Esophagus muscularis mucosa (tissue), 4 donors: ENCODE data around the gene DSCAM. TPM values are rescaled to one million over a fixed set of nuclear protein-coding genes. Genes with fewer than 3 reads are reported as not detected.

ENCODE experiments used
- DNase-seq: peaks from one replicate; pipeline ENCODE4 v3.0.0-alpha.2; 2017; ENCODE audit errors: extremely low spot score
- H3K27ac ChIP-seq, 4 donors: fragments of 200-600 bp; sonication (generic); replicated peaks in 1 of 4; 1 replicate in 3 of 4; 2 replicates in 1 of 4; pipeline ENCODE4 v1.5.1; 2016 to 2019; ENCODE audit warnings: mild to moderate bottlenecking in 1 of 4
- H3K27me3 ChIP-seq, 4 donors: fragments of 200-600 bp; sonication (generic); one replicate each; pipeline versions ENCODE4 v1.5.1 to v1.6.0; 2016 to 2019
- H3K36me3 ChIP-seq, 4 donors: fragments of 200-600 bp; sonication (generic); one replicate each; pipeline ENCODE4 v1.5.1; 2016 to 2019
- H3K4me1 ChIP-seq, 4 donors: fragments of 200-600 bp; sonication (generic); one replicate each; pipeline ENCODE4 v1.5.1; 2016 to 2019
- H3K4me3 ChIP-seq, 4 donors: fragments of 200-600 bp; sonication (generic); 1 replicate in 2 of 4; 2 replicates in 2 of 4; pipeline ENCODE4 v1.5.1; 2016 to 2019; ENCODE audit warnings: mild to moderate bottlenecking in 4 of 4, moderate library complexity in 1 of 4
- H3K9me3 ChIP-seq, 4 donors: fragments of 200-600 bp; sonication (generic); 1 replicate in 3 of 4; 2 replicates in 1 of 4; pipeline ENCODE4 v1.5.1; 2016 to 2019
- CTCF ChIP-seq, 3 experiments: fragments of 200-600 bp in 2 of 3; fragments of 450-650 bp in 1 of 3; sonication (generic) in 2 of 3; IDR thresholded peaks; one replicate each; pipeline ENCODE4 v1.5.1; 2017 to 2019; ENCODE audit warnings: antibody characterized with exemption in 3 of 3, mild to moderate bottlenecking in 2 of 3, moderate library complexity in 1 of 3
- EP300 ChIP-seq: sonication (generic); formaldehyde crosslinking; IDR thresholded peaks from one replicate; pipeline ENCODE4 v1.6.1; 2017; ENCODE audit warnings: antibody characterized with exemption
- POLR2A ChIP-seq: fragments of 450-650 bp; IDR thresholded peaks from one replicate; pipeline ENCODE4 v1.6.1; 2017; ENCODE audit warnings: antibody characterized with exemption, moderate library complexity, mild to moderate bottlenecking, low read depth
- POLR2AphosphoS5 ChIP-seq, 2 donors: sonication (generic); formaldehyde crosslinking; IDR thresholded peaks; one replicate each; pipeline ENCODE4 v1.6.1; 2017; ENCODE audit warnings: antibody characterized with exemption in 2 of 2
- WGBS: methylation state at CpG from one replicate; pipeline ENCODE4 v1.1.5; 2018; 5-methylcytosine and 5-hydroxymethylcytosine counted together
- intact Hi-C: fragments of 100-400 bp; cut with DNase I; formaldehyde crosslinking; loops from one replicate; pipeline ENCODE4 v1.15.1; 2023
- total RNA-seq, 4 donors: library from RNA; depleted of rRNA; stranded (reverse); fragments of >200 nt; gene quantifications; one replicate each; pipeline versions ENCODE4 v1.1.0 to v1.2.1, GENCODE V29; 2016

Gene DSCAM
- total RNA-seq, 4 donors from 2014 or later, result 0.06 to 0.42 (median 0.17) TPM; not detected in 1

- Histone ChIP-seq H3K4me3 (no peak overlapping the region), H3K27ac (no peak overlapping the region), H3K36me3 (no peaks in the 10 kb centered on the region), H3K9me3 (no peaks in the 10 kb centered on the region), H3K4me1 (peaks cover 3 to 16% (median 8%) of the 10 kb centered on the region in 4 donors), H3K27me3 (no peaks in the 10 kb centered on the region)
- TF ChIP-seq POLR2A, result no peak
- TF ChIP-seq POLR2AphosphoS5 (IDR thresholded peaks at IDR 0.05), result no peak
- TF ChIP-seq CTCF (IDR thresholded peaks at IDR 0.05), result no peak
- no peak for TF ChIP-seq EP300
- DNase-seq, result no peak
- 16% methylated on average over 2 of the region's 2 CpGs for WGBS
- intact Hi-C loops, result no loop called here
Measured at GRCh38 chr21:40200946-40201345, 646.0 kb downstream of the DSCAM start.

- Histone ChIP-seq H3K4me3 (no peak overlapping the region), H3K27ac (no peak overlapping the region), H3K27me3 (no peaks in the 10 kb centered on the region), H3K9me3 (no peaks in the 10 kb centered on the region), H3K36me3 (no peaks in the 10 kb centered on the region), H3K4me1 (peaks cover 3 to 16% (median 9%) of the 10 kb centered on the region in 4 donors)
- DNase-seq, result no peak
- no peak for TF ChIP-seq POLR2AphosphoS5 (IDR thresholded peaks at IDR 0.05)
- no peak for TF ChIP-seq EP300
- no peak for TF ChIP-seq POLR2A
- no peak for TF ChIP-seq CTCF (IDR thresholded peaks at IDR 0.05)
- WGBS, result 81% methylated on average over 1 of the region's 1 CpG
- intact Hi-C loops, result no loop called here
Measured at GRCh38 chr21:40200126-40200525, 646.8 kb downstream of the DSCAM start.

GRCh38 chr21:40194185-40194980 is 652.6 kb downstream of the DSCAM start:
- H3K36me3 ChIP-seq, result no peaks in the 10 kb centered on the region
- H3K27ac ChIP-seq, result no peak overlapping the region
- no peaks in the 10 kb centered on the region for H3K9me3 ChIP-seq
- DNase-seq, result no peak
- WGBS, result 62% methylated on average over 4 of the region's 4 CpGs
- H3K4me1 ChIP-seq, result peaks cover 3 to 19% (median 9%) of the 10 kb centered on the region in 4 donors
- no peak for TF ChIP-seq POLR2A
- no peak for TF ChIP-seq POLR2AphosphoS5 (IDR thresholded peaks at IDR 0.05)
- no peak for TF ChIP-seq CTCF (IDR thresholded peaks at IDR 0.05)
- H3K4me3 ChIP-seq, result no peak overlapping the region
- H3K27me3 ChIP-seq, result no peaks in the 10 kb centered on the region
- intact Hi-C loops, result no loop called here

GRCh38 chr21:40191616-40192015 is 655.3 kb downstream of the DSCAM start:
- peaks cover 1 to 17% (median 7%) of the 10 kb centered on the region in 4 donors for H3K4me1 ChIP-seq
- TF ChIP-seq POLR2AphosphoS5 (IDR thresholded peaks at IDR 0.05) (no peak), POLR2A (no peak), EP300 (no peak), CTCF (IDR thresholded peaks at IDR 0.05) (no peak)
- no peak overlapping the region for H3K27ac ChIP-seq
- no peaks in the 10 kb centered on the region for H3K36me3 ChIP-seq
- 85% methylated on average over 3 of the region's 3 CpGs for WGBS
- H3K27me3 ChIP-seq, result no peaks in the 10 kb centered on the region
- no peaks in the 10 kb centered on the region for H3K9me3 ChIP-seq
- H3K4me3 ChIP-seq, result no peak overlapping the region
- intact Hi-C loops, result no loop called here
- no peak for DNase-seq

- TF ChIP-seq EP300 (no peak), POLR2AphosphoS5 (IDR thresholded peaks at IDR 0.05) (no peak), POLR2A (no peak), CTCF (IDR thresholded peaks at IDR 0.05) (no peak)
- peaks cover 0 to 13% (median 4%) of the 10 kb centered on the region in 4 donors for H3K4me1 ChIP-seq
- intact Hi-C loops, result no loop called here
- no peaks in the 10 kb centered on the region for H3K9me3 ChIP-seq
- no peaks in the 10 kb centered on the region for H3K36me3 ChIP-seq
- no peak overlapping the region for H3K4me3 ChIP-seq
- WGBS, result 80% methylated on average over 3 of the region's 3 CpGs
- no peaks in the 10 kb centered on the region for H3K27me3 ChIP-seq
- DNase-seq, result no peak
- H3K27ac ChIP-seq, result no peak overlapping the region
Measured at GRCh38 chr21:40191196-40191595, 655.8 kb downstream of the DSCAM start.
